A549 treated with CpdA at 1 μM for 4 hours (cell line): ENCODE data around the gene RPS6KC1. TPM values are rescaled to one million over a fixed set of nuclear protein-coding genes. Genes with fewer than 3 reads are reported as not detected.

Source experiments
- total RNA-seq: library from RNA; stranded (reverse); fragments of 200-300 nt; extraction: Qiagen RNA extraction; gene quantifications from 5 replicates; pipeline ENCODE4 v1.2.3, GENCODE V29; 2022; ENCODE audit warnings: low read depth

Gene RPS6KC1, protein sequence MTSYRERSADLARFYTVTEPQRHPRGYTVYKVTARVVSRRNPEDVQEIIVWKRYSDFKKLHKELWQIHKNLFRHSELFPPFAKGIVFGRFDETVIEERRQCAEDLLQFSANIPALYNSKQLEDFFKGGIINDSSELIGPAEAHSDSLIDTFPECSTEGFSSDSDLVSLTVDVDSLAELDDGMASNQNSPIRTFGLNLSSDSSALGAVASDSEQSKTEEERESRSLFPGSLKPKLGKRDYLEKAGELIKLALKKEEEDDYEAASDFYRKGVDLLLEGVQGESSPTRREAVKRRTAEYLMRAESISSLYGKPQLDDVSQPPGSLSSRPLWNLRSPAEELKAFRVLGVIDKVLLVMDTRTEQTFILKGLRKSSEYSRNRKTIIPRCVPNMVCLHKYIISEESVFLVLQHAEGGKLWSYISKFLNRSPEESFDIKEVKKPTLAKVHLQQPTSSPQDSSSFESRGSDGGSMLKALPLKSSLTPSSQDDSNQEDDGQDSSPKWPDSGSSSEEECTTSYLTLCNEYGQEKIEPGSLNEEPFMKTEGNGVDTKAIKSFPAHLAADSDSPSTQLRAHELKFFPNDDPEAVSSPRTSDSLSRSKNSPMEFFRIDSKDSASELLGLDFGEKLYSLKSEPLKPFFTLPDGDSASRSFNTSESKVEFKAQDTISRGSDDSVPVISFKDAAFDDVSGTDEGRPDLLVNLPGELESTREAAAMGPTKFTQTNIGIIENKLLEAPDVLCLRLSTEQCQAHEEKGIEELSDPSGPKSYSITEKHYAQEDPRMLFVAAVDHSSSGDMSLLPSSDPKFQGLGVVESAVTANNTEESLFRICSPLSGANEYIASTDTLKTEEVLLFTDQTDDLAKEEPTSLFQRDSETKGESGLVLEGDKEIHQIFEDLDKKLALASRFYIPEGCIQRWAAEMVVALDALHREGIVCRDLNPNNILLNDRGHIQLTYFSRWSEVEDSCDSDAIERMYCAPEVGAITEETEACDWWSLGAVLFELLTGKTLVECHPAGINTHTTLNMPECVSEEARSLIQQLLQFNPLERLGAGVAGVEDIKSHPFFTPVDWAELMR
- total RNA-seq = 9.7 to 13.9 TPM (median 10.3 TPM) in 5 replicates

GRCh38 chr1:213051127-213051880 lies at the start of gene RPS6KC1:
Gene RPS6KC1, plus strand, starts transcription at chr1:213051241. Its CDS starts 164 bp downstream, at chr1:213051405.

DNA sequence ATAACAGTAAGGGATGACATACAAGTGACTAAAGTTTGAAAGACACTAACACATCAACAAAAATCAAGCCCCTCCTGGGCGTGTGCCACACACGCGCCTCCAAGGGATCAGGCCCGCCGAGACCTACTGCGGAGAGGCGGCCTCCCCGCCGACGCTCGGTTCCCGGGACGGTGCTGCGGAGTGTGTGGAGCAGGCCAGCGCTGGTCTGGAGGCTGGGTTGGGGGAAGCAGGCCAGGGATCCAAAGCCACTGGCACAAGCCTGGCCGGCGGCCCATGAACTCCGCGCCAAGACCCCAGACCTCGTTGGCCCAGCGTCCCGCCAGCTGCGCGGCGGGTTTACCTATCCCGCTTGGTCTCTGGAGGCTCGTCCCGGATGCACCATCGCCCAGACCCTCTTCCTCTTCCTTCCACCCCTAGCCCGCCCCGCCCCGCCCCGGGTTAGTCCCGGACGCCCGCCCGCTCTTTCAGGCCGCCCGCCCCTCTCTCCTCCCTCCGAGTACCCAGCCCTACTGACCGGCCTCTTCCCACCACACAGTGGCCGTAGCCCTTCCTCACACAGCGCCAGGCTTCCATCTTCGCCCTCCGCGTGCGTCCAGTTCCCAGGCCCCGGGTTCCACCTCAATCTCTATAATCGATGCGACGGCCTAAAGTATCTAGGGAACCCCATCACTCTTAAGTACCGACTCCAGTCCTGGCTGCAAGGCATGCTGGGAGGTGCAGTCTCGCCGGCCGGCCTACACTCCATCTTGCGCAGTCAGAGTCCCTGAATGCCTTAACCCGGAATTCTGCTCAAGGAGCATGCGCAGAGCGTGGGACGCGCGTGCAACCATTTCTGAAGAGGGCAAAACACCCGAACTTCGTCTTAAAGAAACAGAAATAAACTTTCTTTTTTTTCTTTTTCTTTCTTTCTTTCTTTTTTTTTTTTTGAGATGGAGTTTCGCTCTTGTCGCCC lies 35.7 kb upstream of the RPS6KC1 start, which contains the start of gene ANGEL2:
ANGEL2 (minus strand) TSS at position 769 of the 952 bp plus-strand sequence; CDS start at position 573, 196 bp downstream.

Other genes with a start within 250 kb of the RPS6KC1 start
- 0.17 TPM in 1 of 5 replicates, not detected in the others for gene SPATA45, start 203.6 kb upstream of the RPS6KC1 start, total RNA-seq
- gene FLVCR1, start 193.0 kb upstream of the RPS6KC1 start, total RNA-seq = 14.6 to 21.0 TPM (median 16.0 TPM) in 5 replicates
- 2.8 to 6.1 TPM (median 3.9 TPM) in 5 replicates for gene VASH2, start 100.7 kb upstream of the RPS6KC1 start, total RNA-seq
- gene ANGEL2, start 35.4 kb upstream of the RPS6KC1 start, total RNA-seq = 14.5 to 19.9 TPM (median 18.4 TPM) in 5 replicates